ENCODE measurements around the gene CISTR.
A peak's percentile ranks its signal among the peaks of the same experiment; 100 is the strongest.
"Not testable (repeated sequence)": the region's sequence is repeated elsewhere in the genome, so short reads cannot be mapped to it uniquely, and the experiment has no call there.

Gene CISTR

GRCh38 chr12:53751336-53752191, at the start of gene CISTR:
Gene CISTR (minus strand): TSS chr12:53751979.
- no peak for DNase-seq (ENCODE audit: low read depth in 2 of 2)

DNA sequence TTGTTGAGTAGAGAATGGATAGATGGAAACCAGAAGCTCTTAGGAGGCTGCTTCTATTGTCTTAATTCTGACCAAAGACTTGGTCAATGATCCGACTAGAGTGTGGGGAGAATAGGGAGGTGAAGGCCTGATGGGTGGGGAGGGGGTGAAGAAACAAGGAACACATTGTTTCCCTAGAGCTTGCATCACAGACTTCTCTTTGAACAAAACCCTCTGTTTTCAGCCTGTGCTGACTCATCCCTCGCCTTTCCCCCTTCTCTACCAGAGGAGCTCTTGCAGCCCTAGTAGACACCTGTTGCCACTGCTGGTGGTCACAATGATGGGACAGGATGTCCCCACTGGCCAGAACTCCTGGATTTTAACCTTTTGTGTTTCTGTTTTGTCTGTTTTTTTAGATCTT, 46.8 kb upstream of the CISTR start:
- DNase-seq (ENCODE audit: low read depth in 2 of 2) = no peak

DNA sequence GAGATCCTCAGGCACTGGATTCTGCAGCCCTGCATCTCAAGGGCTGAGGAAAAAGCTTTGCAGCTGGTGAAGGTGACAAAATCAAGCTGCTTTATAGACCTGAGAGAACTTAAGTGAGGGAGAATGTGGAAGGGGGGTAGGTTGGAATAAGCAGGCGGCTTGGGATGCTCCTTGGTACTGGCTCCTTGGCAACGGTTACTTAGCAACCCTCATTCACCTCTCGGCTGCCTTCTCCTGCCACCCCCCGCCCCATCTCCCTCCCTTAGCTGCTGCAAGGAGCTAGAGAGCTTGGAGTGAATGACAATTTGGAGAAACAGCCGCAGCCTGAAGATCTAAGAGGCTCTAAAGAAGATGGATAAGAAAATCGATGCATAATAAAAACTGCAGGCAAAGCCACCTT, 44.1 kb upstream of the CISTR start:
- no peak for DNase-seq (ENCODE audit: low read depth in 2 of 2)

DNA sequence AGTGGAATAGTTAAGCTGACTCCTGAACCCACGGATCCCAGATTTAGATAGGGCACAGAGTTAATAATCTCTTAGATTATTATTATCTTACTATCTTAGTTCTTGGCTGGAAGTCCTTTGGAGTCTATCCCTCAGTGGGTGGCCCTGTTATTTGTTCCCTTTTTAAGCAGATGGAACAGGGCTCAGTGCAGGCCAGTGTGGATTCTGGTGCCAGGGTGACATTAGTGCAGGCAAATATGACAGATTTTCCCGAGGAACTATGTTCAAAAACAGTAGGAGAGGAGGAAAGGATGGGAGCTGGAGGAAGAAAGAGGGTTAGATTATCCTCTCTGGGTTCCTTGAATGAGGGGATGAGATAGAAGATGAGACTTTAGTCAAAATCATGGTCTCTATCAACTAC, 41.4 kb upstream of the CISTR start:
- DNase-seq (ENCODE audit: low read depth in 2 of 2) = no peak

DNA sequence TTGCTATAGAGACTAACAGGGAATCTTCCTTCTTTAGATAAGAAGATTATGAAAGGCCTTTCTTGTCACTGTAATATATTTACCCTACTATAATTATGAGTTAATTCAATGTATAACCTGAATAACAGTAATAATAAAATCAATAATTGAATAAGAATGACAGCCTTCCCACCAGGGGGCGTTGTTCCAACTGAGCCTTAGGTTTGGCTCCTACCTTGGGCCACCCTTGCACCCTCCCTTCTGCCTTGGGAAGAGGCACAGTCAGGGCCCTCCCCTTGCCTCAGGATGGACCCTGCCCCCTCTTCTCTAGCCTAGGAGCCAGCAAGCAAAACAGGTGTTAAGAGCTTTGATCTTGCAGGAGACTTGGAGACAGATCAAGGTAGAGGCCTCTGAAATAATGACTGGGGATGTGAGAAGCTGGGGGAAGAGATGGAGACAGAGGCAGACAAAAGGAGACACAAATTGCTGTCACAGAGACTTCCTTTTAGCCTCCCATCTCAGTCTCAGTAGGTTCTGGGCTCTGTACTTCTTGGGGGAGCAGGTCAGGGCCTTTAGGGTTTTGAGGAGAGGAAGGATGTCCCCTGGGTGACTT, 40.1 kb upstream of the CISTR start:
- DNase-seq (ENCODE audit: low read depth in 2 of 2) = peak in 1 of 2 donors; percentile 22

DNA sequence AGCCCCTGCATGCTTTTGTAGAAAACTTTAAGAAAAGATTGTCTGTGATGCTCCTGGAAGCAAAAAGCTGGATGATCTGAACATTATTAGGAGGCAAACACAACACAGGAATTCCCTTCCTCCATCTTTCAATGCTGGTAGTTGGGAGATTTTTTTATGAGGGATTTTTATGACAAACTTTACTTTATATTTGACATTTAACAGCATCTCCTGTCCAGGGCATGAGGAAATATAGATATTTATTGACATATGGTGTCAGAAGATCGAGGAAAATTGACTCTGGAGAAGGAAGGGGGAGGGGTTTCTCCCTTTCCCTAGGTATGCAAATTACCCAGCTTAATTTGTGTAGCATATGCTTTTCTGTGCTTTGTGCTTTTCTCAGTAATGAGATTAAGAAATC, 37.8 kb upstream of the CISTR start:
- DNase-seq (ENCODE audit: low read depth in 2 of 2) = no peak

- DNase-seq (ENCODE audit: low read depth in 2 of 2) = no peak
Measured at GRCh38 chr12:53788892-53789291, 37.1 kb upstream of the CISTR start.

- DNase-seq (ENCODE audit: low read depth in 2 of 2) = no peak
Measured at GRCh38 chr12:53786411-53786810, 34.6 kb upstream of the CISTR start.

DNA sequence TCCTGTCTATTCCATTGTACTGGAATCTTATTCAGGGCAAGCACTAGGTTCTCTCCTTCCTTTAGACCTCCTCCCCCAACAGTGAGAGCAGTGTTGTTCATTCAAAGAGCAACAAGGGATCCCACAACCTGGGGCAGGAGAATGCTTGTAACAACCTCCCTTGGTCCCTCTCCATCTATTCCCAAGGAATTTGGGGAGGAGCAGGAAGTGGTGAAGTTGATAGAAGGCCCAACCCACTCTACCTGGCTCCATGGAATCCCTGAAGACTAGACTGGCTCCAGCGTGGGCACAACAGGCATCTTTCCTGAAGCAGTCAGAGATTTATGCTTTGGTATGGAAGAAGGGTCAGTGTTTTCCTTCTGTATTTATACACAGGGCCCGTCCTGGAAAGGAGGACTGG, 33.4 kb upstream of the CISTR start:
- DNase-seq (ENCODE audit: low read depth in 2 of 2) = no peak

DNA sequence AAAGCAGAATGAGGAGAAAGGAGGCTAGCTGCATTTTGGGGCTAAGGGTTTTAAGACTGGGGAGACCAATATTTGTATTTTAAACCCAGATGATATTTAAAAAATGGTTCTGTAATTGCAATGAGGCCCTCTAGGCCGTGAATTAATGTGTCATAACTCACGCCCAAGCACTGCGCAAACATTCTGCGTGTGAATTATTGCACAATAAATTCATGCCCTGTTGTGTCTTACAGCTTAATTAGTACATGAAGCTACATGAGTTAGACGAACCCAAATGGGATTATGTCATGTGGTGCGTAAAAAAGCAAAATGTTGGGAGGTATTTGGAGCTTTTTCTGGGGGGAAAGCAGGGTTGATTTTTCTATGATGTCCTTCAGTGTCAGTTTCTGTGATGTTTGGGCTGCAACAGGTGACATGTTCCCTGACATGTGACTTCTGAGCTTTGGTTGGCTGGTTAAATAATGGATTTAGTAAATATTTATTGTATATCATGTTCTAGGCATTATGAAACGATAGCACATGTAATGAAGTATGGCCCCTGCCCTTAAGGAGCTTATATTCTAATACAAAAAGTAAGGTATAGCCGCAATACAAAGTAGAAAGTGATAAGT, 30.4 kb upstream of the CISTR start:
- DNase-seq (ENCODE audit: low read depth in 2 of 2) = no peak

DNA sequence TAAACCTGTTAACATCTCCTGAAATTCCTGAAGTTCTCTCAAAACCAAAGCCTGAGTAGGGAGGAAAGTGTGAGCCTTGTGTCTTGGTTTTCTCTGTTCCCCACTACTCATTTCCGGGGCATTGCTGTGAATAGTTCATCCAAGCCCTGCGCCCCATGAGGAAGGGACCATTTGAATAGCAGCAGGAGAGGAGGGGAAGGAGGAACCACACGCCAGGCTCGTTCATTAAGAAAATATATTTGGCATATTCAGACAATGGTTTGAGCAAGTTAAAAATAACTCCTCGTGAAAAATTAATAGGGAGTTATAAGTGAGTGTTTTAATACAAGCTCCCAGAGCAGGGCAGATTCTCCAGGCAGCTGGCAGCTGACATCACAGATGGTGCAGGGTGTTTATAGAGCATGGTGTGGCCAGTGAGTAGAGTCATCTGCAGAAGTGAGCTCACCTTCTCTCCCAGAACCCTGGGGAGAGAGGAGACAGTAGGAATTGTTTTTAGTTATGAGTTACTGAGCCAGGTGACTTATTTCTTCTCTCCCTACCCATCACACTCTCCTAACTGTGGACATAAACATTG, 29.5 kb upstream of the CISTR start:
- DNase-seq (ENCODE audit: low read depth in 2 of 2) = no peak

DNA sequence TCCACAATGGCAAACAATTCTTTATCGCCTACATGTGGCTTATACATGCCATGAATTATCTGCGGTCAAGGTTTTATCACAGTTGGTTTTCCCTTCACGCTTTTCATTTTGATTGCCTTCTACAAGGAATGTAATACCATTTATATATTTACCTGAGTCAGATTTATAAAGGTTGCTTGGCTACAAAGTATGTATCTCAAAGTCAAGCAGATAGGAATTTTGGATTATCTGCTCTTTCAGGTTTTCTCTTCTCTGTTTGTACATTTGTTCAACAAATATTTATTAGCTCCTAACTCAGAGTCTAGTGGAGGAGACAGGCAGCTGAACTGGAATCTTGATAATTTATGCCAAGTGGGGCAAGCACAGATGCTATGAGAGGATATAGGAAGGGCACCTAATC, 28.5 kb upstream of the CISTR start:
- DNase-seq (ENCODE audit: low read depth in 2 of 2) = no peak

- not testable (repeated sequence) for DNase-seq (ENCODE audit: low read depth in 2 of 2)
Measured at GRCh38 chr12:53779679-53780078, 27.9 kb upstream of the CISTR start.

DNA sequence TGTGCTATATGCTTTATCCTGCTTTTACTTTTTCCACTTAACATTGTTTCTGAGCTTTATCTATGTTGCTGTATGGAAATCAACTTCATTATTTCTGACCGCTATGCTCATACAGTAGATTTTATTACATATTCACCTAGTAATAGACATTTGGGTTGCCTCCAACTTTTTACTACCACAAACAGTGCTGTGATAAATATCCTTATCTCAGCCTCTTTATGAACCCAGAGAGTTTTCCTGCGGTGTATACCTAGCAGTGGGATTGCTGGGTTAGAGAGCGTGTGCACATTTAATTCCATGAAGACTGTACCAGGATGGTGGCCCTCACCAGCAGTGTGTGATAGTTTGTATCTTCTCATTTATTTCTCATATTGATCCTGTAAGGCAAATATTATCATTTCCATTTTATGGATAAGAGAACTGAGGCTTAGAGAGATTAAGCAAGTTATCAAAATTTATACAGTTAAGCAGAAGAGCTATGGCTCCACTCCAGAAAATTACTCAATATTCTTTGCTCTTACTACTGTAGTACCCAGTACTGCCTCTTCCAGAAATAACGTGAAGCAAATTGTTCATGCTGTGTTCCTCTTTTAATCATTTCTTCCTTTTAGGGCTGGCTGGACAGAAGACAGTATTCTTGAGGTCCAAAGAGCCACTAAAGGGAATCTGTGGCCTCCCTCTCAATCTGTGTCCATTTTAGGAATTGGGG, 26.3 kb upstream of the CISTR start:
- no peak for DNase-seq (ENCODE audit: low read depth in 2 of 2)

- no peak for DNase-seq (ENCODE audit: low read depth in 2 of 2)
Measured at GRCh38 chr12:53777412-53777811, 25.6 kb upstream of the CISTR start.

GRCh38 chr12:53776872-53777271, 25.1 kb upstream of the CISTR start:
- DNase-seq (ENCODE audit: low read depth in 2 of 2) = no peak

DNA sequence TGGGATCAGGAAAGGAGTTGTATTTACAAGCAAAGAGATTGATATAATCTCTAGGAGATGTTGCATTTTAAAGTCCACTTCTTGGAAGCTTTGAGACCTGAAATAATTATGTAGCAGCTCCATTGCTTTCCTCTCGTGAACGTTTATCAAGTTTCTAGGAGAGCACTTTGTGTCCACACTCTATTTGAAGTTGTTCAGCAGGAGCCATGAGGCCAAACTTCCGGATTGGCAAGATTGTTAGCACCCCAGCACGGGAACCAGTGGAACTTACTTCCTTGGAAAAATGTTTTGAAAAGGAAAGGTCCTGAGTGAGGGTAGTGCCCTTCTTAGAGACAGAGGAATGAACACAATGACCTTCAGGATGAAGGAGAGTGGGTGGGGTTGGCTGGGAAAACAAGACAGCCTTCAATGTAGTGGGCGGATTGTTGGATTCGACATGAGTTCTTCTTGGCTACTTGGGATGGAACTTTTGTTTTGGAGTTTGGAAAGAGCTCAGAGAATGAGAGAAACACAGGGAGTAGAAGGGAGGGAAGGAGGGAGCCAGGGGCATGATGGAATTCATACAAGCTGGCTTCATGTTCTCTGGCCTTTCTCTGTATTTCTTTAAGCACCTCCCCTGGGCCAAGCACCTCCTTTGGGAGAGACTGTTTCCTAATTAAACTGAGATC, 23.8 kb upstream of the CISTR start:
- no peak for DNase-seq (ENCODE audit: low read depth in 2 of 2)

GRCh38 chr12:53770281-53770680, 18.5 kb upstream of the CISTR start:
- DNase-seq (ENCODE audit: low read depth in 2 of 2) = no peak

- DNase-seq (ENCODE audit: low read depth in 2 of 2) = no peak
Measured at GRCh38 chr12:53768976-53769375, 17.2 kb upstream of the CISTR start.

GRCh38 chr12:53766881-53767280, 15.1 kb upstream of the CISTR start:
- no peak for DNase-seq (ENCODE audit: low read depth in 2 of 2)

DNA sequence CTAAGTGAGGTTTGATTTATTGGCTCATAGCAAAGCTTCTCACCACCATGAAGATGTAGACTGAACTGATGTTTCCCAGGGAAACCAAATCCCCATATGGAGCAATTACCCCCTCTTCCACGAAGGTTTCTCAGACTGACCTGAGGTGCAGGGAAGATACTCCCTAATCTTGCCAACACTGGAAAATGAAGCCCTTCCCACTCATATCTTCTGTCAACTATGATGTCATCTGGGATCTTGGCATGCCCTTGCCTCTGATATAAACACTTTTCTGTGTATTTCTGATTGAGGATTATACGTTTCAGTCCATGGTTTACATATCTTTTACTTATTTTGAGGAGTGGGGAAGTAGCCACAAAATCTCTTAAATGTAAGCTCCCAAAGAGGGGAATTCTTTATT, 14.1 kb upstream of the CISTR start:
- no peak for DNase-seq (ENCODE audit: low read depth in 2 of 2)

DNA sequence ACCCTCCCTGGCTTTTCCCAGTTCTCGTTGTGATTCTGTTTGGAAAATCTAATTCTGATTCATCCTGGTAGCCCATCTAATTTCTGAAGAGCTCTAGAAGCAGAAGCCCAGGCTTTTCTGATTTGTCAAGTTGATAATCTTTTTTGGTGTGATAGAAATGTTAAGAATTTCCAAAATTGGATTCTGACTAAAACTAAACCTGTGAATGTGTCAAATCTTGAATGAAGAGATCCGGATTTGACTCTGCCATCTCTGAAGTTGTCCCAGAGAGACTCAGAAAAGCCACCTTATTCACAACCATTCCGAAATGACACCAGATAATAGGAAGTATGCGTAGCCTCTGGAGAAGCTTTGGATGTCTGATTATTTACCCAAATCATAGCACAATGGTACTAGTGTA, 12.8 kb upstream of the CISTR start:
- no peak for DNase-seq (ENCODE audit: low read depth in 2 of 2)

Data from stimulated activated CD4-positive, alpha-beta T cell treated with anti-CD3 and anti-CD28 coated beads, Interleukin-1b, Interleukin-23, amount 100 ng/mL, for 1 hour (primary cell).